HG02885 (cell line): ENCODE data around the gene DHX35.

Source experiments
- ATAC-seq: cut with Tn5 transposase; IDR thresholded peaks from one replicate; pipeline ENCODE4 v1.9.1; 2021; ENCODE audit warnings: mild to moderate bottlenecking; ENCODE audit not compliant: unreplicated experiment, poor library complexity

Gene DHX35

DNA sequence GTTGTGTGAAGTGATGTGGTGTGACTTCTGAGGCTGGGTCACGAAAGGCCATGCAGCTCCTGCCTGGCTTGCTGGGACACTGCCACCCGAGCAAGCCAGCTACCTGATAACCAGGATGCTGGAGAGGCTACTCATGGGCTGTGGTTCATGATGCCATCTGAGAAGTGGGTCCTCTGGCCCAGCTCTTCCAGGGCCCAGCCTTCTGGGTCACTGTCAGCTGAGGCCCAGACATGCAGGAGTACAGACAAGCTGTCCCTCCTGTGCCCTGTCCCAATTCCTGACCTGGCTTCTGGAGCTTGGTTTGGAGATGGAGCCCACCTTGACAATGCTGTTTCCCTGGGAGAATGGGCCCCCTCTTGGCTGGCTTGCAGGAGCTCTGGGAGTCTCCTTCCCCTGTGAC, 87.0 kb downstream of the DHX35 start:
- ATAC-seq = no peak

GRCh38 chr20:39049684-39050554, 87.8 kb downstream of the DHX35 start:
- ATAC-seq = peak; percentile 87

DNA sequence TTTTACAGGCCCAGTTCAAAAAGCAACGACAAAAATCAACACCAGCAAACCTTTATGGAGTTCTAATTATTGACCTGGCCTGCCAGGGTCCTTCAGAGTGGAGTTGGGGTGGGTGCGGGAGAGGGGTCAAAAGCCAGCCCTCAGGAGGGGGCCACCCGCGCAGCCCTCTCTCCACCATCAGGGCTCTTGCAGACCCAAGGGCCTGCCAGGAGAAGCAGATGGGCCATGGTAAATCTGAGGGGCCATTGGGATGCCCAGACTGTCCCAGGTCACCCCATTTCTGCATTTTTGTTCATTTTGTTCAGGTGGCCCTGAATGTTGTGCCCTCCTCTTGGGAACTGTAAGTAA, 88.4 kb downstream of the DHX35 start:
- no peak for ATAC-seq

- no peak for ATAC-seq
These were observed 90.5 kb downstream of the DHX35 start for GRCh38 chr20:39052676-39053075.

DNA sequence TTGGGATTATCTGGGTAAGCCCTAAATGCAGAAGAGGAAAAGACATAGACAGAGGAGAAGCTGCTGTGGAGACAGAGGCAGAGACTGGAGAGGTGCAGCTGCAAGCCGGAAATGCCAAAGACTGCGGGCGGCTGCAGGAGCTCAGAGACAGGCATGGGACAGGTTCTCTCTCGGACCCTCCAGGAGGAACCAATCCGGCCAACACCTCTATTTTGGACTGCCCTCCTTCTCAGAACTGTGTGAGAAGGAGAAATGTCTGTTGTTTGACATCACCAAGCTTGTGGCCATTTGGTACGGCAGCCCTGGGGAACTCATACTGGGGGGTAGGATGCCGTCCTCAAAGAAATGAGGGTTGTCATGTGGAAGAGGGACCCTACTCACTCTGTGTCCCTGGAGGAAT, 95.0 kb downstream of the DHX35 start:
- ATAC-seq = no peak

DNA sequence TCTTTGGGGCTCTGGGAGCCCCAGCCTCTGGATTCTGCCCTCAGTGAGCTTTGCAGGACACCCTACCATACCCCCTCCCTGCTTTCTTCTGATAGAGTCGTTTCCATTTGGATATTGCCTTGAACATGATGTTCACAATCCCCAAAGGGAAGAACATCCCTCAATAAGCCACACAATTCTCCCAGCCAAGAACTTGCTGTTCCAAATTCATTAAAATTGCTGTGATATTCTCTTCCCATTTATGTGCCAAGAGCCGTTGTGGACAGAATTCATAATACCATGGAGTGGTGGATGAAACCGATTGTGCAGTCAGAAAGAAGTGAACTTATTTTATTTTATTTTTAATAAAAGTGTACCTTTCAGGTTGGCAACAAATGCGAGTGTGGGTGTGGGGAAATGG, 95.8 kb downstream of the DHX35 start:
- no peak for ATAC-seq

GRCh38 chr20:39059036-39059435, 96.9 kb downstream of the DHX35 start:
- ATAC-seq = no peak

GRCh38 chr20:39066471-39067242, 104.5 kb downstream of the DHX35 start:
- no peak for ATAC-seq

DNA sequence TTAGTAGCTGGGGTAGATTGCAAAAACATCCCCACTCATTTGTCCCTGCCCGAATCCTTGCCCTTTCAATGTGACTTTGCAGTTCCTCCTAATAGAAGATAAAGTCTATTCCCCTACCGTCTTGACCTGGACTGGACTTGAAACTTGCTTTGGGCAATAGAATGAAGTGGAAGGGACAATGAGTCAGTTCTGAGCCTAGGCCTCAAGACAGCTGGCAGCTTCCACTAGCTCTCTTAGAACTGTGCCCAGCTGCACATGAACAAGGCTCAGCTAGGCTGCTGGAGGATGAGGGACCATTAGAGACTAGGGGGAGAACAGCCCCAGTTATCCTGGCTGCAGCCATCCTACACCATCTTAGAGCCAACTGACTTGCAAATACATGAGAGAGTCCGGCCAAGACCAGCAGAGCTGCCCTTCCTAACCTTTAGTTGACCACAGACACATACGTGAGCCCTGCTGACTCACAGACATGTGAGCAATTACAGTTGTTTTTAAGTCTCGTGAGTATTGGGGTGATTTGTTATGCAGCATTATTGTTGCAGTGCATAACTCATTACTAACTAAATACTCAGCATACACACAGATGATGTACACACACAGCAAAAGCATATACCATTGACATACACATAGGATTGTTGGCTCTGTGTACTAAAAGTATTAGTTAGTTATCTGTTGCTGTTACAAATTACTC, 105.5 kb downstream of the DHX35 start:
- no peak for ATAC-seq

DNA sequence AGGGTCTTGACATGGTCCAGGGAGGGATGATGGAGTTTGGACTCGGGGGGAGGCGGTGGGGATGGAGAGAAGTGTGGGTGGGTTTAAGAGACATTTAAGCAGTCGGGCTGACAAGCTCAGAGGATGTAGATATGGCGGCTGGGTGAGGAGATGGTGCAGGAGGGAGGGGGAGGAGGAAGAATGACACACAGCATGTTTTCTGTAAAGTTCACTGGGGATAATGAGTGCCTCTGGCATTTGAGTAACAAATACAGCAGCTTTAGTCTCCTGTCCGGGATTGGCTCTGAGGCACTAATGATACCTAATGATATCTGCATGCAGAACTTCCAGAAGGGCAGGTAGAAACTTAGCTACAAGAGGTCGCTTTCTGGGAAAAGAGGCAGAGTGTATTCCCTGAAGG, 107.8 kb downstream of the DHX35 start:
- ATAC-seq = no peak

DNA sequence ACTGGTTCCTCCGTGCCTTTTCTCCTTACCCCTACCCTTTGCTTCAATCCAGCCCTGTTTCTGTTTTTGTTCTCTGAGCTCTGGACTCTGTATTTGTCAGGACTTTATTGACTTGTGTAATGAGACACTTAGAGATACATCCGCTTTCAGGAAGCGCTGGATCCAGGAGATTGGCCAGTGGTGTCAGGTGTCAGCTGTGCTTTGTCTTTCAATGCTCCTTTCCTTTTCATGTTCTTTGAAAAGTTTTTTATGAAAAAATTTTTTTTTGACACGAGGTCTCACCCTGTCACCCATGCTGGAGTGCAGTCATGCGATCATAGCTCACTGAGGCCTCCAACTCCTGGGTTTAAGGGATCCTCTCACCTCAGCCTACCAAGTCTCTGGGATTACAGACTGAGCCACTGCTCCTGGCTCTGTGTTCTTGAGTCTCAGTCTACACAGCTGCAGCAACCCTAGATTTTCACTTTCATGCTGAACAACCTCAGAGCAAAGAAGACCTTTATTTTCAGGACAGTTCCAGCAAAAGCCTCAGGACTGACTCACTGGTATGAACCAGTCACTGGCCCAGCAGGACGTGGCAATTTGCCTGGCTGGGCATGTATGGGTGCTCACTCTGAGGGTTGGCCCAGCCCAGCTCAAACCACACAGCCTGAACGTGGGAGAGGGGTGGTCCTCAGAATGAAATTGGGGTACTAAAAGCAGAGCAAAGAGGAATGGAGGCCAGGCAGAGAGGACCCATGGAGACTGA, 108.5 kb downstream of the DHX35 start:
- no peak for ATAC-seq

- ATAC-seq = no peak
These were observed 110.0 kb downstream of the DHX35 start for GRCh38 chr20:39072132-39072531.

DNA sequence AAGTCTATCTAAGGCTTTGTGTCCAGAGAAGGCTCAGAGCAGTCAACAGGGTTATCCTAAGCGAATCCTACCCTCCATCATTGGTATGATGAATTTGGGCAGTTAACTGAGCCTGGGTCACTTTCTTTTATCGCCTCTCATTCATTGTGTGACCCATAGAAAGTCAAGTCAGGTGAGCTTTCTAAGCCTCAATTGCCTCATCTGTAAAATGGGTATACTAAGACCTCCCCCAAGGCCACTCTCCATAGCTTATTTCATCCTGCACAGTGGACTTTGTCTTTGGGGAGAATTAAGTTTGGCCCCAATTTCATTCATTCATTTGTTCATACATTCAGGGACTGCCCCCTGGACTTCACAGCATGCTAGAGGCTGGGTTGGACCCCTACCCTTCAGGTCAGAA, 110.5 kb downstream of the DHX35 start:
- no peak for ATAC-seq

- no peak for ATAC-seq
These were observed 113.6 kb downstream of the DHX35 start for GRCh38 chr20:39075731-39076130.

DNA sequence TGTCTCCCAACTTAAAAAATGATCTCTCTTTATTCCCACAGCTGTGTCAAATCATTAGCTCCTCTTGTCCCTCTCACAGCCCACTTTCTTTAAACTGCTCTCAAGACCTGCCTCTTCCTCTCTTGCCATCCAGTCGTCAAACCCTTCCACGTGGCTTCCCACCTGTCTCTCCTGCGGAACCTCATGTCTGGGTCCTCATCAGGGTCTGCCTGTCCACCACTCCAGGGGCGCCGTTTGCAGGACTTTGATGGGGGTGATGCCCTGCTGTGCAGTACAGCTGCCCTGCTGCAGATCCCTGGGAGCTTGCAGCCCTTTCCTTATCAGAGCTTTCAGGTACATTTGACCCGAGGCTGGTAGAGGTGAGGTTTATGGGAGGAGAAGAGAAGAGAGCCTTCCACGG, 114.8 kb downstream of the DHX35 start:
- ATAC-seq = no peak

DNA sequence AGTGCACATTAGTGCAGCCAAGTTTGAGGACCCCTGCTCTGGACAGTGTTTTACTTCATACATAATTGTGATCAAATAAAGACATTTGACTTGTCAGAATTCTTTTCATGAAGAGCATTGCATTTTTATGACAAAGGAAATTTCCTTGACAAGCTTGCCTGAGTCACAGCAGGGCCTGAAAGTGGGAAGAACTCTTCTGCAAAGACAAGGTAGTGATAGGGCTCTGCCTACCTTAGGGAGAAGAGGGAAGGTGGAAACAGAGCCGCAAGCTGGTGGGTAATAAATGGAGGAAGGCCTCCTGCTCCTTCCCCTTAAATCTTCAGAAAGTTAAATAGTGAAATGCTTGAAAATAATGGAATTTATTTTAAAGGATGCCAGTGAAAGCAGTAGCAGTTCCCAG, 118.2 kb downstream of the DHX35 start:
- no peak for ATAC-seq

DNA sequence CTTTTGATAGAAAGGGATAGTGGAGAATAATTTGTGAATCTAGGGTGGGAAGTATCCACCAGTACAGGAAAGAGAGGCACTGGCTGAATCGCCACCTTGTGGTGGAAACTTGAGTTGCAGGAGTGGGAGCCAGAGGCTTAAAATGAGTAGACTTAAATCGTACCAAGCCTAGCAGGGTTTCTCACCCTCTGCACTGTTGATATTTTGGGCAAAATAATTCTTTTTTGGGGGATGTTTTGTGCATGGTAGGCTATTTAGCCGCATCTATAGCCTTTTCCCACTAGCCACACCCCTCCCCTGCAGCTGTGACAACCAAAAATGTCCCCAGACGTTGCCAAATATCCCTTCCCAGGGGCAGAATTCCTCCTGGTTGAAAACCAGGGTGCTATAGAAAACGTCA, 119.1 kb downstream of the DHX35 start:
- ATAC-seq = peak; percentile 56

GRCh38 chr20:39082622-39083398, 120.7 kb downstream of the DHX35 start:
- ATAC-seq = no peak

DNA sequence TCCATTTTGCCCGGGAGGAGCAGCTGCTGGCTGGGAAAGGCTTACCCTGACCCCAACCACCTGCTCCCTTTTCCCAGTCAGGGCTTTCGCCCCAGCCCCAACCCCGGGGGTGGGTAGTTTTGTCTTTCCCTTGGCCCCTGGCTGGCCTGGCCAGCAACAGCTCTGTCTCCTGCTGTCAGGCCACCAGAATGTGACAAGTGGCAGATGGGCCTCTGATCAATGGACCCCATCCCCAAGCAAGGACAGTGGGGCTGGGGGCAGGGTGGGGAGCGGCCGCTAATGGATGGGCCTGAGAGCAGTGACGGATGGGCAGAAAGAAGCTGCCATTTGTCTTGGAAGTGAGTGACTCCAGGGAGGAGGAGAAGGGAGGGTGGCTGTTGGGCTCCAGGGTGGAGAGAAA, 121.6 kb downstream of the DHX35 start:
- no peak for ATAC-seq

DNA sequence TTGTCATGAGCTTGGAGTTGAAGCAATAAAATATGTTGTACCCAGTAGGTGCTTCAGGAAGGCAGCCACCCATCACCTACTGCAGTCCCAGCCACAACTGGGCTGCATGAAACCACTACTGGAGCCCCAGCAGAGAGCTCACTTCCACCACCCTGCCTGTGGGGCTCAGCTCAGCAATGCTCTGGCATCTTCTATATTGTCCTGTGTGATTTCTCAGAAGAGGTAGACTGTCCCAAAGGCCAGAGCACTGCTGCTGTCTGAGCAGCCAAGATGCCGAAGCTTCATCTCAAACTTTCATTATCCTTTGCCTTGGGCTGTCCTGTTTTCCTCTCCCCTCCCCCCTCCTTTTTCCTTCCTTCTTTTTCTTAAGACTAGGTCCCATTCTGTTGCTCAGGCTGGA, 126.9 kb downstream of the DHX35 start:
- no peak for ATAC-seq
